ENCODE results near the gene TNFRSF14. TPM values are rescaled to one million over a fixed set of nuclear protein-coding genes. Genes with fewer than 3 reads are reported as not detected.
"Not testable (repeated sequence)": the region's sequence is repeated elsewhere in the genome, so short reads cannot be mapped to it uniquely, and the experiment has no call there.

TNFRSF14 gene
- total RNA-seq, 1 donor from 2014 or later: 8.5 TPM

- DNase-seq (ENCODE audit: extremely low spot score, unreplicated experiment): no peak
- H3K4me3 Mint-ChIP-seq: no peak overlapping the region
- no peak overlapping the region for H3K27ac Mint-ChIP-seq
- TF ChIP-seq CTCF (conservative IDR thresholded peaks at IDR 0.05): no peak
- H3K9me3 Mint-ChIP-seq: peaks cover 12% of the 10 kb centered on the region
- peaks cover 8% of the 10 kb centered on the region for H3K27me3 Mint-ChIP-seq
- H3K4me1 Mint-ChIP-seq (ENCODE audit: unreplicated experiment): peaks cover 3% of the 10 kb centered on the region
- H3K36me3 Mint-ChIP-seq: no peaks in the 10 kb centered on the region
Measured at GRCh38 chr1:2570332-2570731, 14.2 kb downstream of the TNFRSF14 start.

- no peak overlapping the region for H3K4me3 Mint-ChIP-seq
- DNase-seq (ENCODE audit: extremely low spot score, unreplicated experiment): no peak
- H3K36me3 Mint-ChIP-seq: no peaks in the 10 kb centered on the region
- H3K27ac Mint-ChIP-seq: no peak overlapping the region
- no peak for TF ChIP-seq CTCF (conservative IDR thresholded peaks at IDR 0.05)
- peaks cover 12% of the 10 kb centered on the region for H3K9me3 Mint-ChIP-seq
- H3K4me1 Mint-ChIP-seq (ENCODE audit: unreplicated experiment): no peaks in the 10 kb centered on the region
- peaks cover 8% of the 10 kb centered on the region for H3K27me3 Mint-ChIP-seq
Measured at GRCh38 chr1:2571348-2571747, 15.2 kb downstream of the TNFRSF14 start.

- no peak overlapping the region for H3K27ac Mint-ChIP-seq
- H3K9me3 Mint-ChIP-seq: peaks cover 12% of the 10 kb centered on the region
- peaks cover 8% of the 10 kb centered on the region for H3K27me3 Mint-ChIP-seq
- TF ChIP-seq CTCF (conservative IDR thresholded peaks at IDR 0.05): no peak
- H3K4me3 Mint-ChIP-seq: no peak overlapping the region
- no peaks in the 10 kb centered on the region for H3K36me3 Mint-ChIP-seq
- no peaks in the 10 kb centered on the region for H3K4me1 Mint-ChIP-seq (ENCODE audit: unreplicated experiment)
- no peak for DNase-seq (ENCODE audit: extremely low spot score, unreplicated experiment)
Measured at GRCh38 chr1:2573250-2573920, 17.2 kb downstream of the TNFRSF14 start.

GRCh38 chr1:2574350-2574749 lies 18.2 kb downstream of the TNFRSF14 start:
- H3K27me3 Mint-ChIP-seq: peaks cover 8% of the 10 kb centered on the region
- H3K27ac Mint-ChIP-seq: no peak overlapping the region
- DNase-seq (ENCODE audit: extremely low spot score, unreplicated experiment): no peak
- no peak overlapping the region for H3K4me3 Mint-ChIP-seq
- no peaks in the 10 kb centered on the region for H3K36me3 Mint-ChIP-seq
- peaks cover 12% of the 10 kb centered on the region for H3K9me3 Mint-ChIP-seq
- no peak for TF ChIP-seq CTCF (conservative IDR thresholded peaks at IDR 0.05)
- peaks cover 5% of the 10 kb centered on the region for H3K4me1 Mint-ChIP-seq (ENCODE audit: unreplicated experiment)

GRCh38 chr1:2575801-2576663 lies 19.9 kb downstream of the TNFRSF14 start:
- H3K36me3 Mint-ChIP-seq: no peaks in the 10 kb centered on the region
- peaks cover 12% of the 10 kb centered on the region for H3K9me3 Mint-ChIP-seq
- H3K27me3 Mint-ChIP-seq: peaks cover 6% of the 10 kb centered on the region
- TF ChIP-seq CTCF (conservative IDR thresholded peaks at IDR 0.05): no peak
- peak overlapping the region; percentile 86 for H3K27ac Mint-ChIP-seq
- H3K4me3 Mint-ChIP-seq: peak overlapping the region; percentile 54
- DNase-seq (ENCODE audit: extremely low spot score, unreplicated experiment): no peak
- H3K4me1 Mint-ChIP-seq (ENCODE audit: unreplicated experiment): peaks cover 5% of the 10 kb centered on the region

- H3K9me3 Mint-ChIP-seq: peaks cover 15% of the 10 kb centered on the region
- H3K27me3 Mint-ChIP-seq; H3K27ac Mint-ChIP-seq; H3K4me1 Mint-ChIP-seq (ENCODE audit: unreplicated experiment); H3K36me3 Mint-ChIP-seq; DNase-seq (ENCODE audit: extremely low spot score, unreplicated experiment); H3K4me3 Mint-ChIP-seq: not testable (repeated sequence)
Measured at GRCh38 chr1:2577565-2578075, 21.4 kb downstream of the TNFRSF14 start.
